ENCODE results near the gene CCDC106. TPM values are rescaled to one million over a fixed set of nuclear protein-coding genes. Genes with fewer than 3 reads are reported as not detected.
A peak's percentile ranks its signal among the peaks of the same experiment; 100 is the strongest.

The CCDC106 gene
- total RNA-seq, 1 experiment from 2014 or later = 47.8 TPM

DNA sequence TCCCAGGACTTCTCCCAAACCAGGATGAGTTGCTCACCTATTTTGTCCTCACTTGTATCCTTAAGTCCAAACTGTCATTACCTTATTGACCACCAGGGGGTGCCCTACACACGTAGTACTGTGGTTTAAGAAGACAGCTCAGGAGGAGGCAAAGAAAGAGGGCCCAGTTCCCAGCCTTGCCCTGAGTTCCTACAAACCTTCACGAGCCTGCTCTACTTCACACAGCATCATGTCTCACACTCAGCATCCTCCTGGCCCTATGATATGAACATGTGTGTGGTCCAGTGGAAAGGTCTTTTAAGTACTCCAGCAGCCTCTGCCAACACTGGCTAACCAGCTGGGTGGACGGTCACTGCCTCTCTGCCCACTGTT lies 15.6 kb upstream of the CCDC106 start:
- Histone ChIP-seq H3K27ac (ENCODE audit: low read length) (no peak overlapping the region), H3K36me3 (ENCODE audit: control insufficient read depth, insufficient read depth, low read length) (peaks cover 3% of the 10 kb centered on the region; the same call in 1 of the 2 replicates), H3K4me1 (ENCODE audit: control insufficient read depth, insufficient read depth, low read length) (peaks cover 16% of the 10 kb centered on the region), H3K9me3 (ENCODE audit: control insufficient read depth, insufficient read depth, low read depth, low read length) (no peaks in the 10 kb centered on the region), H3K27me3 (ENCODE audit: control insufficient read depth, insufficient read depth, low read length) (no peaks in the 10 kb centered on the region), H3K4me3 (ENCODE audit: low read depth in 2 of 2, low read length in 2 of 2) (peak overlapping the region in 1 of 2 experiments; percentile 14; a peak in 1 of 4 replicates)
- ChIA-PET POLR2A (interaction anchor here (1.0 kb wide), 1 partner anchor 22 kb away, joined by 5 read pairs; no protein-coding TSS in a partner anchor), CTCF (interaction anchor here (0.5 to 1.5 kb wide), 11 partner anchors 15 to 595 kb away, joined by 3 to 6 read pairs (median 4); partner anchors contain the start of gene ZNF865)
- ATAC-seq (peak; percentile 74), DNase-seq (ENCODE audit: low read depth, low spot score) (peak; percentile 88)
- TF ChIP-seq TCF7L2 (IDR thresholded peaks at IDR 0.05; ENCODE audit: low read depth, low read length) = no peak
- no peak for TF ChIP-seq POLR2AphosphoS5 (IDR thresholded peaks at IDR 0.05; ENCODE audit: low read depth, low read length)
- TF ChIP-seq SIN3A (IDR thresholded peaks at IDR 0.05; ENCODE audit: borderline replicate concordance, insufficient read depth, low read depth, low read length) = no peak
- TF ChIP-seq, protein P1, sequence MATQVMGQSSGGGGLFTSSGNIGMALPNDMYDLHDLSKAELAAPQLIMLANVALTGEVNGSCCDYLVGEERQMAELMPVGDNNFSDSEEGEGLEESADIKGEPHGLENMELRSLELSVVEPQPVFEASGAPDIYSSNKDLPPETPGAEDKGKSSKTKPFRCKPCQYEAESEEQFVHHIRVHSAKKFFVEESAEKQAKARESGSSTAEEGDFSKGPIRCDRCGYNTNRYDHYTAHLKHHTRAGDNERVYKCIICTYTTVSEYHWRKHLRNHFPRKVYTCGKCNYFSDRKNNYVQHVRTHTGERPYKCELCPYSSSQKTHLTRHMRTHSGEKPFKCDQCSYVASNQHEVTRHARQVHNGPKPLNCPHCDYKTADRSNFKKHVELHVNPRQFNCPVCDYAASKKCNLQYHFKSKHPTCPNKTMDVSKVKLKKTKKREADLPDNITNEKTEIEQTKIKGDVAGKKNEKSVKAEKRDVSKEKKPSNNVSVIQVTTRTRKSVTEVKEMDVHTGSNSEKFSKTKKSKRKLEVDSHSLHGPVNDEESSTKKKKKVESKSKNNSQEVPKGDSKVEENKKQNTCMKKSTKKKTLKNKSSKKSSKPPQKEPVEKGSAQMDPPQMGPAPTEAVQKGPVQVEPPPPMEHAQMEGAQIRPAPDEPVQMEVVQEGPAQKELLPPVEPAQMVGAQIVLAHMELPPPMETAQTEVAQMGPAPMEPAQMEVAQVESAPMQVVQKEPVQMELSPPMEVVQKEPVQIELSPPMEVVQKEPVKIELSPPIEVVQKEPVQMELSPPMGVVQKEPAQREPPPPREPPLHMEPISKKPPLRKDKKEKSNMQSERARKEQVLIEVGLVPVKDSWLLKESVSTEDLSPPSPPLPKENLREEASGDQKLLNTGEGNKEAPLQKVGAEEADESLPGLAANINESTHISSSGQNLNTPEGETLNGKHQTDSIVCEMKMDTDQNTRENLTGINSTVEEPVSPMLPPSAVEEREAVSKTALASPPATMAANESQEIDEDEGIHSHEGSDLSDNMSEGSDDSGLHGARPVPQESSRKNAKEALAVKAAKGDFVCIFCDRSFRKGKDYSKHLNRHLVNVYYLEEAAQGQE (IDR thresholded peaks at IDR 0.05; ENCODE audit: insufficient read depth in 1 of 2, low read depth in 2 of 2, low read length in 1 of 2) = no peak
- TF ChIP-seq, protein P2, sequence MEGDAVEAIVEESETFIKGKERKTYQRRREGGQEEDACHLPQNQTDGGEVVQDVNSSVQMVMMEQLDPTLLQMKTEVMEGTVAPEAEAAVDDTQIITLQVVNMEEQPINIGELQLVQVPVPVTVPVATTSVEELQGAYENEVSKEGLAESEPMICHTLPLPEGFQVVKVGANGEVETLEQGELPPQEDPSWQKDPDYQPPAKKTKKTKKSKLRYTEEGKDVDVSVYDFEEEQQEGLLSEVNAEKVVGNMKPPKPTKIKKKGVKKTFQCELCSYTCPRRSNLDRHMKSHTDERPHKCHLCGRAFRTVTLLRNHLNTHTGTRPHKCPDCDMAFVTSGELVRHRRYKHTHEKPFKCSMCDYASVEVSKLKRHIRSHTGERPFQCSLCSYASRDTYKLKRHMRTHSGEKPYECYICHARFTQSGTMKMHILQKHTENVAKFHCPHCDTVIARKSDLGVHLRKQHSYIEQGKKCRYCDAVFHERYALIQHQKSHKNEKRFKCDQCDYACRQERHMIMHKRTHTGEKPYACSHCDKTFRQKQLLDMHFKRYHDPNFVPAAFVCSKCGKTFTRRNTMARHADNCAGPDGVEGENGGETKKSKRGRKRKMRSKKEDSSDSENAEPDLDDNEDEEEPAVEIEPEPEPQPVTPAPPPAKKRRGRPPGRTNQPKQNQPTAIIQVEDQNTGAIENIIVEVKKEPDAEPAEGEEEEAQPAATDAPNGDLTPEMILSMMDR (IDR thresholded peaks at IDR 0.05) = peak; percentile 87
- BruUV-seq (replicated peaks) = no TSS peak
- in situ Hi-C loops (cut with HindIII; ENCODE audit: low pct_unique_long_range_greater_than_20kb, low sequenced_read_pairs) = no loop called here
- intact Hi-C loops (cut with micrococcal nuclease; ENCODE audit: unreplicated experiment) = no loop called here

DNA sequence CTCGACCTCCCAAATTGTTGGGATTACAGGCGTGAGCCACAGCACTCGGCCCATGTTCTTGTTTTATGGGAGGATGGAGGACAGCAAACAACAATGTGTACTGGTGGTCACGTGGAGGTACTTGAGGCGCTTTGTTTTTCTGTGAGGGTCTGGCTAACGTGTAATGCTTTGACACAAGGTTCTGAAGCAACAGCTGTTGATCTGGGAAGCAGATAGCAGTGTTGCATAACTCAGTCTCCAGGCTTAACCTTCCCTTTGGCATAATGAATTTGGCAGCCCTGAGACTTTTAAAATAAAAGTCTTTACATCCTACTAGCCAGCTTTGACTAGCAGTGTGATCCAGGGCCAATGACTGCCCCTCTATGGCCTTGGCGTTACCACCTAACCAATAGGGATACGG lies 14.2 kb upstream of the CCDC106 start:
- intact Hi-C loops (cut with micrococcal nuclease; ENCODE audit: unreplicated experiment) = no loop called here
- no TSS peak for BruUV-seq (replicated peaks)
- Histone ChIP-seq H3K27ac (ENCODE audit: low read length) (peak overlapping the region; percentile 95; the same call in 1 of the 2 replicates), H3K27me3 (ENCODE audit: control insufficient read depth, insufficient read depth, low read length) (no peaks in the 10 kb centered on the region), H3K9me3 (ENCODE audit: control insufficient read depth, insufficient read depth, low read depth, low read length) (no peaks in the 10 kb centered on the region), H3K36me3 (ENCODE audit: control insufficient read depth, insufficient read depth, low read length) (peaks cover 3% of the 10 kb centered on the region; the same call in 1 of the 2 replicates), H3K4me1 (ENCODE audit: control insufficient read depth, insufficient read depth, low read length) (peaks cover 16% of the 10 kb centered on the region), H3K4me3 (ENCODE audit: low read depth in 2 of 2, low read length in 2 of 2) (no peak overlapping the region; a peak in 1 of 4 replicates)
- TF ChIP-seq, protein P1 (IDR thresholded peaks at IDR 0.05; ENCODE audit: insufficient read depth in 1 of 2, low read depth in 2 of 2, low read length in 1 of 2) = no peak
- TF ChIP-seq, protein P2 (IDR thresholded peaks at IDR 0.05) = no peak
- TF ChIP-seq TCF7L2 (IDR thresholded peaks at IDR 0.05; ENCODE audit: low read depth, low read length) = no peak
- TF ChIP-seq SIN3A (IDR thresholded peaks at IDR 0.05; ENCODE audit: borderline replicate concordance, insufficient read depth, low read depth, low read length) = no peak
- no peak for DNase-seq (ENCODE audit: low read depth, low spot score)
- in situ Hi-C loops (cut with HindIII; ENCODE audit: low pct_unique_long_range_greater_than_20kb, low sequenced_read_pairs) = no loop called here
- POLR2A ChIA-PET = interaction anchor here (0.6 kb wide), 2 partner anchors 10 kb away, joined by 6 to 8 read pairs; partner anchors contain the start of gene ZNF784
- CTCF ChIA-PET = interaction anchor here (0.6 kb wide), 1 partner anchor 47 kb away, joined by 3 read pairs; no protein-coding TSS in a partner anchor
- no peak for ATAC-seq
